ENCODE measurements around the gene PACSIN1. TPM values are rescaled to one million over a fixed set of nuclear protein-coding genes. Genes with fewer than 3 reads are reported as not detected.

The PACSIN1 gene
- total RNA-seq, 4 donors from 2014 or later, result 0.08 to 0.42 (median 0.10) TPM; not detected in 1

GRCh38 chr6:34556031-34556471, 90.2 kb downstream of the PACSIN1 start, which contains the start of gene SPDEF:
SPDEF (minus strand) TSS chr6:34556329; CDS start chr6:34544455, 11,874 bp downstream.
- intact Hi-C loops (cut with DNase I; ENCODE audit: low total_unique reads), result no loop called here
- H3K4me3 ChIP-seq (ENCODE audit: low read depth, poor library complexity, severe bottlenecking), result no peak within 1 kb of the TSS
- 41 to 48% methylated on average over 4 to 6 of the region's 6 CpGs for WGBS, 2 donors
- TF ChIP-seq, protein P1, sequence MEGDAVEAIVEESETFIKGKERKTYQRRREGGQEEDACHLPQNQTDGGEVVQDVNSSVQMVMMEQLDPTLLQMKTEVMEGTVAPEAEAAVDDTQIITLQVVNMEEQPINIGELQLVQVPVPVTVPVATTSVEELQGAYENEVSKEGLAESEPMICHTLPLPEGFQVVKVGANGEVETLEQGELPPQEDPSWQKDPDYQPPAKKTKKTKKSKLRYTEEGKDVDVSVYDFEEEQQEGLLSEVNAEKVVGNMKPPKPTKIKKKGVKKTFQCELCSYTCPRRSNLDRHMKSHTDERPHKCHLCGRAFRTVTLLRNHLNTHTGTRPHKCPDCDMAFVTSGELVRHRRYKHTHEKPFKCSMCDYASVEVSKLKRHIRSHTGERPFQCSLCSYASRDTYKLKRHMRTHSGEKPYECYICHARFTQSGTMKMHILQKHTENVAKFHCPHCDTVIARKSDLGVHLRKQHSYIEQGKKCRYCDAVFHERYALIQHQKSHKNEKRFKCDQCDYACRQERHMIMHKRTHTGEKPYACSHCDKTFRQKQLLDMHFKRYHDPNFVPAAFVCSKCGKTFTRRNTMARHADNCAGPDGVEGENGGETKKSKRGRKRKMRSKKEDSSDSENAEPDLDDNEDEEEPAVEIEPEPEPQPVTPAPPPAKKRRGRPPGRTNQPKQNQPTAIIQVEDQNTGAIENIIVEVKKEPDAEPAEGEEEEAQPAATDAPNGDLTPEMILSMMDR (IDR thresholded peaks at IDR 0.05), result no peak
- TF ChIP-seq POLR2A (IDR thresholded peaks at IDR 0.05), result no peak
- no peak for DNase-seq (ENCODE audit: low spot score in 2 of 2)

DNA sequence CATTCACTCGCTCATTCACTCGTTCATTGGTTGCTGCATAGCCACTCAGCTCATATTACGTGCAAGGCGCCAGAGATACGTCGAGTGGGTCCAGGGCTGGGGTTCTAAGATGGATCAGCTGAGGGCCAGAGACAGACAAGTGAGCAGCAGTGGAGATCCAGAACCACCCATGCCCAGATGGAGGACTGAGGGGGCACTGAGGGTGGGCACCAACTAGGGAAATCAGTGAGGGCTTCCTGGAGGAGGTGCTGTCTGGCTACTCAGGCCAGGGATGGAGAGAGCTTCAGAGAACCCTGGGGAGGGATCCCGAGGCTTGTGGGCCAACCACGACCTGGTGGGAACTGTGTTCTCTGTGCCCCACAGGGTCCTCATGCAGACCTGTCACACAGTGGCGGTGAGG, 90.6 kb downstream of the PACSIN1 start:
- no peak for DNase-seq (ENCODE audit: low spot score in 2 of 2)
- intact Hi-C loops (cut with DNase I; ENCODE audit: low total_unique reads), result no loop called here
- WGBS, 2 donors, result 80 to 89% methylated on average over 9 of the region's 9 CpGs
- TF ChIP-seq, protein P1 (IDR thresholded peaks at IDR 0.05), result no peak
- no peak for TF ChIP-seq POLR2A (IDR thresholded peaks at IDR 0.05)
- no peak overlapping the region for H3K4me3 ChIP-seq (ENCODE audit: low read depth, poor library complexity, severe bottlenecking)

DNA sequence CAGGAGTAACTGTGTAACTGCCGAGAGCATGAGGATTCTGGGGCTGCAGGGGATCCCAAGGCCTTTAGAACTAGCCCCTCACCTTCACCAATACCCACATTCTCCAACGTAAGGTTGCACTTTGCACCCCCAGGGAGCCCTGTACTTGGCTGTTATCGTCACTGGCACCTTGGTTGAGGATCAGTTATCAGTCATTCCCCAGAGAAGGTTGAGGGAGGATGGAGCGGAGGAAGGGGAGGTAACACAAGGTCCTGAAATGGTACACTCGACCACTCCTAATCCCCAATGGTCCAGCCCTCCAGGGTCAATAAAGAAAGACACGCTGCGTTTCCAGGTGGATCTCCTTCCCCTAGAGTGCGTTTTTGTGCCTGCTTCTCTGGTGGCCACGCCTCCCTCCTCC, 91.4 kb downstream of the PACSIN1 start:
- no peak for DNase-seq (ENCODE audit: low spot score in 2 of 2)
- TF ChIP-seq, protein P1 (IDR thresholded peaks at IDR 0.05), result no peak
- TF ChIP-seq POLR2A (IDR thresholded peaks at IDR 0.05), result no peak
- H3K4me3 ChIP-seq (ENCODE audit: low read depth, poor library complexity, severe bottlenecking), result no peak overlapping the region
- intact Hi-C loops (cut with DNase I; ENCODE audit: low total_unique reads), result no loop called here
- WGBS, 2 donors, result 75 to 82% methylated on average over 9 of the region's 9 CpGs

GRCh38 chr6:34558172-34558714, 92.4 kb downstream of the PACSIN1 start:
- no peak for DNase-seq (ENCODE audit: low spot score in 2 of 2)
- H3K4me3 ChIP-seq (ENCODE audit: low read depth, poor library complexity, severe bottlenecking), result no peak overlapping the region
- WGBS, 2 donors, result 81 to 94% methylated on average over 4 of the region's 4 CpGs
- TF ChIP-seq POLR2A (IDR thresholded peaks at IDR 0.05), result no peak
- TF ChIP-seq, protein P1 (IDR thresholded peaks at IDR 0.05), result no peak
- intact Hi-C loops (cut with DNase I; ENCODE audit: low total_unique reads), result no loop called here

- TF ChIP-seq, protein P1 (IDR thresholded peaks at IDR 0.05), result no peak
- TF ChIP-seq POLR2A (IDR thresholded peaks at IDR 0.05), result no peak
- intact Hi-C loops (cut with DNase I; ENCODE audit: low total_unique reads), result no loop called here
- H3K4me3 ChIP-seq (ENCODE audit: low read depth, poor library complexity, severe bottlenecking), result no peak overlapping the region
- 57 to 58% methylated on average over 10 of the region's 10 CpGs for WGBS, 2 donors
- no peak for DNase-seq (ENCODE audit: low spot score in 2 of 2)
Observed at GRCh38 chr6:34559651-34560365, 93.9 kb downstream of the PACSIN1 start.
